ENCODE measurements around the gene PRMT2.
"Not testable (repeated sequence)": the region's sequence is repeated elsewhere in the genome, so short reads cannot be mapped to it uniquely, and the experiment has no call there.

PRMT2 gene

DNA sequence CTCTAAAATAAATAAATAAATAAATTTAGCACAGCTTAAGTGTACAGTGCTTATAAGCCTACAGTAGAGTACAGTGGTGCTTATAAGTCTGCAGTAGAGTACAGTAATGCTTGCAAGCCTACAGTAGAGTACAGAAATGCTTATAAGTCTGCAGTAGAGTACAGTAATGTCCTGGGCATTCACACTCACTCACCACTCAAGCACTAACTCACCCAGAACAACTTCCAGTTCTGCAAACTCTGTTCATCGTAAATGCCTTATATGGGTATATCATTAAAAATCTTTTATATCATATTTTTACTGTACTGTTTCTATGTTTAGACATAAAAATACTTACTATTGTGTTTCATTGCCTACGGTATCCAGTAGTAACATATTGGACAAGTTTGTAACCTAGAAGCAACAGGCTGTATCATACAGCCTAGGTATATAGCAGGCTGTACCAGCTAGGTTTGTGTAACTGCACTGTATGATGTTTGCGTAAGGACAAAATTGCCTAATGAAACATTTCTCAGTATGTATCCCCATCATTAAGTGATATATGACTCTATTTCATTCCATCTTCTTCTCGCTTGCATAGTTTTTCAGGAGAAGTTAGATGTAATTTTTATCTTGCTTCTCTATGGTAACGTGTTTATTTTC, 16.6 kb upstream of the PRMT2 start:
- no peak for DNase-seq

DNA sequence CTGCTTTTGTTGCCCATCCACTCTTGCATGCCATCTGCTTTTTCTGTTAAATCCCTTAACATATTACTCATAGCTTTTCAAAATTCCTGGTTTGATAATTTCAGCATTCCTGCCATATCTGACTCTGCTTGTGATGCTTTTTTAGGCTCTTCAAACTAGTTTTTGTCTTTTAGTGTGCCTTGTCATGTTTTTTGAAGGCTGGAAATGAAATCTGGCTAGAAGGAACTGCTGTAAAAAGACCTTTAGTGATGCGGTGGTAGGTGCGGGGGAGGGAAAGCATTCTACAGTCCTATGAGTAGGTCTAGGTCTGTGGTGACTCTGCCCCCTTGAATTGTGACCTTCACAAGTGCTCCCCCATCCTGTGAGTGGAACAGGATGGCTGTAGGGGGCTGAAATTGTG, 15.6 kb upstream of the PRMT2 start:
- DNase-seq = no peak

DNA sequence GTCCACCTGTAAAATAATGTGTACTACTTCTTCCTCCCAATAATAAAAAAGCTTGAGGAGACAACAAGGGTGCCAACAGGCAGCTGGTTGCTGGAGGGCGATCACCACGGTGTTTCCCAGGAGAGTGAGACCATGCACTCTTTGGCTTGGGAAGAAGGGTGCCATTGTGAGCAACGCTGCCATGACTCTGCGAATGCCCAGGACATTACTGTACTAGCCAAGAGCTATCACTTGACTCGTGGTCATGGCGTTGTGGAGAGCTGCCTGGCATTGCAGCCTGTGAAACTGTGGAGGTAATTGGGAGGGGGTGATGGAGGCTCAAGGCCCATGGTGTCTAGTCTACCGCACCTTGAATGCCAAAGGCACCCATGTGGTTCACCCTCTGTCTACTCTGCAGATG, 14.6 kb upstream of the PRMT2 start:
- DNase-seq = no peak

DNA sequence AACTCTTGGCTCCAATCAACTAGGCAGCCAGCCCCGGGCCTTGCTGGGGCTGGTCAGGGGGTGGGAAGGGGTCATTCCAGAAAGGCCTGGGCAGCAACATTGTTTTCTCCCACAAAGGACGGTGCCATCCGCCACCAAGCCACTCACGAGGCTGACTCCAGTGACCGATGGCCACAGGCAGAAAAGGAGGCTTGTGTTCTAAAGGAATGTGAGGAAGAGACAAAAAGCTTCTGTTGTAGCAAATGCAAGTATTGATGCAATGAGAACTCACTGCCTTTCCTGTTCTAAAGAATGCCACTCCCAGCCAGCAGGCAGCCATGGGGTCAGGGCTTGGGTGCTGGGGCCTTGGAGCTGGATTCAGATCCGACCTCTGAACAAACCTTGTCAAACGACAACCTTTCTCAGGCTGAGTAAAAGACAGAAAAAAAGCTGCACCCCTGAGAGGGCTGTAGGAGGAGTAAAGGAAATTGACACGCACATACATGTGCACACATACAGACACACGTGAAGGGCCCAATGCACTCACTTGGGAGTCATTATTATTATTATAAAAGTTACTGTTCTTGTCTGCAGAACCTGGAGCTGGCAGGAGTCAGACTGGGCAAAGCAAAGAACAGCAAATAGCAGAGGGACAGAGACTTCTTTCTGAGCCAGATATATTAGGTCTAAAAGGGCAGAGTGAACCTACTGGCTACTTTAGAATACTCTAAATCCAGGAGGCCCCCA, 13.9 kb upstream of the PRMT2 start:
- DNase-seq = no peak

- no peak for DNase-seq
These were observed 13.2 kb upstream of the PRMT2 start for GRCh38 chr21:46622226-46622625.

GRCh38 chr21:46624050-46624449, 11.4 kb upstream of the PRMT2 start:
- DNase-seq = no peak

- DNase-seq = no peak
These were observed 9.7 kb upstream of the PRMT2 start for GRCh38 chr21:46625759-46626158.

- DNase-seq = no peak
These were observed 8.9 kb upstream of the PRMT2 start for GRCh38 chr21:46626536-46626935.

- no peak for DNase-seq
These were observed 8.4 kb upstream of the PRMT2 start for GRCh38 chr21:46626975-46627501.

DNA sequence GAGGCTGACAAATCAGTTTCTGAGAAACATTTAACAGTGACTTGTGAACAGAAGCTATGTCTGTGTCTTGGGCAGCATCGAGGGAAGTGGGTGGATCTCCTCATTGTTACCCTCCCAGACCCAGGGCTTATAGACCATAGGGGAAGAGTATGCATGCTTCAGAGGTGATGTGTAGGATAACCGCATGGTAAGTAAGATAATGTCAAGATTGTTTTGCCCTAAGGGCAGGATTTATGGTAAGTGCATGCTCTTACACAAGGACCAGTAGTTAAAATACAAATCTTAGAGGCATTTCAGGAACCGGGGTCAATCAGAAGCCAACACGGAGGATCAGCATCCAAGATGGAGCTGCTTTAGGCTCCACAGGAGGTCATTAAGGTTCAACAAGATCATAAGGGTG, 7.7 kb upstream of the PRMT2 start:
- no peak for DNase-seq

DNA sequence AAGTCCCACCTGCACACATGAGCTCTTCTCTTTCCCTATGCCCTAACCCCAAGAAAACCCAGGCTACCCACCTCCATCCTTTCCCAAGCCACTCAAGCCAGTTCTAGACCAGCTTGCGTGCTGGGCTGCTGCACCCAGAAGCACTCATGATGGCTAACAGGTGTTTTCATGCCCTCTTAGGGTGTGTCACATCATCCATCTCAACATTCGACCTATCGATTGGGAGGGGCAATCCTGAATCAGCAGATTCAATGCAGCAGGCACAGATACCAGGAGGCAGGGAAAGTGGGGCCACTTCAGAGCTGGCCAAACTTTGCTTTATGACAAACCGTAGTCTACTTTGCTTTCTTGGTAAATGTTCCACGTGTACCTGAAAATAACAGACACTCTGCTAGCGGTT, 6.6 kb upstream of the PRMT2 start:
- no peak for DNase-seq

DNA sequence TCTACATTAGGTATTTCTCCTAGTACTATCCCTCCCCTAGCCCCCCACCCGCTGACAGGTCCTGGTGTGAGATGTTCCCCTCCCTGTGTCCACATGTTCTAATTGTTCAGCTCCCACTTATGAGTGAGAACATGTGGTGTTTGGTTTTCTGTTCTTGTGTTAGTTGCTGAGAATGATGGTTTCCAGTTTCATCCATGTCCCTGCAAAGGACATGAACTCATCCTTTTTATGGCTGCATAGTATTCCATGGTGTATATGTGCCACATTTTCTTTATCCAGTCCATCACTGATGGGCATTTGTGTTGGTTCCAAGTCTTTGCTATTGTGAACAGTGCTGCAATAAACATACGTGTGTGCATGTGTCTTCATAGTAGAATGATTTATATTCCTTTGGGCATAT, 4.6 kb upstream of the PRMT2 start:
- DNase-seq = not testable (repeated sequence)

DNA sequence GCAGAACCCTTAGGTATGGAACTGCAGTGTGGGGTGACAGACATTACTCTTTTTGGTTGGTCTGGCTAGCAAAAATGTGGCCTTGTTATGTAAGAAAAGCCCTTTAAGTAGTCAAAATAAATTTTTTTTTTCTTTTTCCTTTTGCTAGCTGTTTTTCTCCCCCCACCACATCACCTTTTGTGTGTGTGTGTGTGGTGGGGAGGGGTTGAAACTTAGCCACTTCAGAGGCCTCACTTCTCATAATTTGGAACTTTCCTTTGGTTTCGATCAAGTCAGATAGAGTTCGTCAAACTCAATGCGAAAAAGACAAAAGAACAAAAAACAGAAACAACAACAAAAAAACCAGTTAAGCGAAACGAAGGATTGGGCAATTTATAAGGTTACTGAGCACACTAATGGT, 1.9 kb upstream of the PRMT2 start:
- DNase-seq = no peak

DNA sequence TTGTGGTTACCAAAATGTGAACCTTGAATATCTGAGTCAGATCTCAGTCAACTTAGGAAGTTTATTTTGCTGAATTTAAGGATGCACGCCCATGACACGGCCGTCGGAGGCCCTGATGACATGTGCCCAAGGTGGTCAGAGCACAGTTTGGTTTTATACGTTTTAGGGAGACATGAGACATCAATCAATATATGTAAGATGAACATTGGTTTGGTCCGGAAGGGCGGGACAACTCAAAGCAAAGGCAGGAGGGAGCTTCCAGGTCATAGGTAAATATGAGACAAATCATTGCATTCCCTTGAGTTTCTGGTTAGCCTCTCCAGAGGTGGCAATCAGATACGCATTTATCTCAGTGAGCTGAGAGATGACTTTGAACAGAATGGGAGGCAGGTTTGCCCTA, 1.0 kb upstream of the PRMT2 start:
- no peak for DNase-seq

- no peak for DNase-seq
These were observed 529 bp upstream of the PRMT2 start for GRCh38 chr21:46634966-46635323.

- DNase-seq = no peak
These were observed 673 bp downstream of the PRMT2 start for GRCh38 chr21:46636181-46636512.

GRCh38 chr21:46636550-46637285, 1.2 kb downstream of the PRMT2 start:
- DNase-seq = no peak

DNA sequence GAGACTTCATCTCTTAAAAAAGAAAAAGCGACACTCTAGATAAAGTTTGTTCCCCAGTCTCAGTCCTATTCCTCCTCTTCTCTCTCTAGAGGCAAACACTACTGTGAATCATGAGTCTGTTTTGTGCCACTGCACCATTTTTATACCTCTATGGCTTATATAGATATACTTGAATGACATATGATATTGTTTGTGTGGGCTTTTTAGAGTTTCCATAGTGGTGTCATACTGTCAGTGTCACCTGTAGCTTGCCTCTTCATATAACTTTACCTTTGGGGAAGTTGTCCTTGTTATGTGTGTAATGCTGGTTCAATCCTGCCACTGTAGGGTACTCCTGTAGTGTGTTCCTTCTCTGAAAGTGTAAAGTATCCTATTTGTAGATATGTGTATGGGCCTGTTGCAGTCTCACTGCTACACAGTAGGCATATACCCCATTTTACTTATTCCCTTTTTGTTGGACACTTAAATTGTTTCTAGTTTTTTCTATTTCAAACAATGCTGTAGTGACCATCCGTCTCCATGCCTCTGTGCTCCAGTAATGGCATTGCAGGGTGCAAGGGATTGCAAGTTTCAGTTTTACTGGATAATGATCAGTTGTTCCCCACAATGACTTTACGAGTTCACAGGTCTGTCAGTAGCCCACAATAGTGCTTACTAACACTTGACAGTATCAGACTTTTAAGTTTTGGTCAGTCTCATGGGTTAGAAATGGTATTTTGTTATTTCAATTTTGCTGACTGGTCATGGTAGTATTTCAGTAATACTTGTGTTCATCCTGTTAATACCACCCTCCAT, 2.7 kb downstream of the PRMT2 start:
- no peak for DNase-seq

- no peak for DNase-seq
These were observed 4.3 kb downstream of the PRMT2 start for GRCh38 chr21:46639489-46640386.

- DNase-seq = no peak
These were observed 6.2 kb downstream of the PRMT2 start for GRCh38 chr21:46641656-46642055.

- no peak for DNase-seq
These were observed 8.1 kb downstream of the PRMT2 start for GRCh38 chr21:46643379-46644177.
